Fibroblast of pulmonary artery (primary cell): ENCODE data around the gene LPP.
A peak's percentile ranks its signal among the peaks of the same experiment; 100 is the strongest.

Experiments used
- DNase-seq: peaks from one replicate; pipeline ENCODE4 v3.0.0-alpha.2; 2010; ENCODE audit warnings: low read depth
- H3K4me3 ChIP-seq: replicated peaks from 2 replicates; pipeline ENCODE4 v1.5.1; 2011; ENCODE audit warnings: low read depth, mild to moderate bottlenecking, control low read depth, low read length, moderate library complexity
- TF ChIP-seq, protein P1 (sequence below): IDR thresholded peaks from 2 replicates; pipeline ENCODE4 v1.5.1; 2011; ENCODE audit warnings: mild to moderate bottlenecking, control low read depth, low read length, inconsistent platforms; ENCODE audit errors: missing control alignments

Gene LPP

DNA sequence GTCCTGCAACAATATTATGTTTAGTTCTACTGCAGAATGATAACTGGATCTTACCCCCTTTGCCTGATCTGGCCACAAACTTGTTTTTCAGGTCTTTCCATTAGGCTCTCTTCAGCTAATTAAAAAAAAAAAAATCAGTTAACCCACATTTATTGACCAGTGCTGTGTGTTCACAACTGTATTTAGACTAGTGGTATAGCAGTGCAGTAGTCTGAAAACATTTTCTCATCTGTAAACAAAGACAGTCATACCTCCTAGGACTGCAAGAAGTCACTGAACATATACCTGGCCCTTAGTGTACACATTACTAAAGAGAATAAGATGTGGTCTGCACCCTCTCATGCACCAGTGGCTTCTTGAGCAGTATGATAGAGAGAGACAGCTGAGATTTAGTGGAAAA, 22.5 kb downstream of the LPP start:
- TF ChIP-seq, protein P1, sequence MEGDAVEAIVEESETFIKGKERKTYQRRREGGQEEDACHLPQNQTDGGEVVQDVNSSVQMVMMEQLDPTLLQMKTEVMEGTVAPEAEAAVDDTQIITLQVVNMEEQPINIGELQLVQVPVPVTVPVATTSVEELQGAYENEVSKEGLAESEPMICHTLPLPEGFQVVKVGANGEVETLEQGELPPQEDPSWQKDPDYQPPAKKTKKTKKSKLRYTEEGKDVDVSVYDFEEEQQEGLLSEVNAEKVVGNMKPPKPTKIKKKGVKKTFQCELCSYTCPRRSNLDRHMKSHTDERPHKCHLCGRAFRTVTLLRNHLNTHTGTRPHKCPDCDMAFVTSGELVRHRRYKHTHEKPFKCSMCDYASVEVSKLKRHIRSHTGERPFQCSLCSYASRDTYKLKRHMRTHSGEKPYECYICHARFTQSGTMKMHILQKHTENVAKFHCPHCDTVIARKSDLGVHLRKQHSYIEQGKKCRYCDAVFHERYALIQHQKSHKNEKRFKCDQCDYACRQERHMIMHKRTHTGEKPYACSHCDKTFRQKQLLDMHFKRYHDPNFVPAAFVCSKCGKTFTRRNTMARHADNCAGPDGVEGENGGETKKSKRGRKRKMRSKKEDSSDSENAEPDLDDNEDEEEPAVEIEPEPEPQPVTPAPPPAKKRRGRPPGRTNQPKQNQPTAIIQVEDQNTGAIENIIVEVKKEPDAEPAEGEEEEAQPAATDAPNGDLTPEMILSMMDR = no peak
- no peak overlapping the region for H3K4me3 ChIP-seq
- DNase-seq = no peak

DNA sequence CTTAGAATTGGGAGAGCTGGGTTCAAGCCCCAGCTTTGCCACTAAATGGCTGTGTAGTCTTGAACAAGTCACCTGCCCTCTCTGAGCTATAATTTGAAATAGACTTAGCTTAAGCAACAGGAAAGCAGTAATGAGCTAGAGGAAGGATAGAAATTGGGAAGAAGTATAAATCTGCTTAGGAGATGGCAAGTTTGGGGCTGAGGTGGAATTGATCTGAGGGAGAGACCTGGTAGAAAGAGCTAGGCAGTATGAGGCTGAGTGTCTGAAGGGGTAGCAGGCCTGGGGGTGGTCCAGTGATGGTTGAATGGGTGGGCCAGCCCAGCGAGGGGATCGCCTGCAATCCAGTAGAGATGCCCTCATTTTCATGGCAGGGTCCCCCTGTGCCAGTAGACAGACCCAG, 22.9 kb downstream of the LPP start:
- no peak overlapping the region for H3K4me3 ChIP-seq
- TF ChIP-seq, protein P1 = no peak
- DNase-seq = no peak

DNA sequence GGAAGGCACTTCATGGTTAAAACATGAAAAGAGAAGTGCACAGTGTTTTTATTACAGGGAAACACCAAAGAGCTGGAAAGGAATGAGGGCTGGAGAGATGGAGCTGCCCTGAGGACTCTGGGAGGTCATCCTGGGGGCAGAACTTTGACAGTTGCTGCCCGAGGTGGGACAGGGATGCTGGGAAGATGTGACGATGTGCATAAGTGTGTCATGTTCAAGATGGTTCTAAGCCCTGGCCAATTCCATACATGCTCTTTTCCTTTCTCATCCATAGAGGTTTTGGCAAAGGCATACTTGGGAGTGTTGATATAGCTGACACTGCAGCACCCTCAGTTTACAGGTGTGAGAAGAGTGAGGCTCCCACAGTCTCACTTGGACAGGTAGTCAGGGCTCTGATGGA, 23.8 kb downstream of the LPP start:
- DNase-seq = no peak
- no peak overlapping the region for H3K4me3 ChIP-seq
- TF ChIP-seq, protein P1 = no peak

DNA sequence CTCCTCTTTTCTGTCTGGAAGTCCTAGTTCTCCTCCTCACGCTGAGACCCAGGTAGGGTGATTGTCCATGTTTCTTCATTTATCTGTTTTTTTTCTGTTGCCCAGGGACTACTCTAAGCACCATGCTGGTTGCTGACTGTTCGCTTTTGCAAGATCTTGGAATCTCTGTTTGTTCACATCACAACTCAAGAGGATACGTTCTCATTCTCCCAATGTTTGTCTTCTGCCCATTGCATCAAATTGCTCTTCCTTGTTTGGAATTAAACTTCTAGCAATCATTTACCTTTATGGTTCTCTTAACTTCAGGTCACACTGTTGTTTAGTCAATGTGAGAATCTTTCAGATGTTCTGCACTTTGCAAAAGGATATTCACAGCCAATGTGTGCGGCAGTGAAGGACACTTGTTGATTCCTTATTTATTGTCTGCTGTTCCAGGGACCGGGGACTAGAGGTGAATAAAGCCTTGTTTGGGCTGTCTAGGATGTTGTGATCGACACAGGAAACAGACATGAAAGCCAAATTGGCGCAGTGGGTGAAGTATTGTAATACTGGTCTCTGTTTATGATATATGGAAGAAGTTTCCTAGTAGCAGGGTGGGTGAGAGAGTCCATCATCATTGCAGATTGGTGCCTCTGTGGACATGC, 24.5 kb downstream of the LPP start:
- no peak for DNase-seq
- TF ChIP-seq, protein P1 = no peak

DNA sequence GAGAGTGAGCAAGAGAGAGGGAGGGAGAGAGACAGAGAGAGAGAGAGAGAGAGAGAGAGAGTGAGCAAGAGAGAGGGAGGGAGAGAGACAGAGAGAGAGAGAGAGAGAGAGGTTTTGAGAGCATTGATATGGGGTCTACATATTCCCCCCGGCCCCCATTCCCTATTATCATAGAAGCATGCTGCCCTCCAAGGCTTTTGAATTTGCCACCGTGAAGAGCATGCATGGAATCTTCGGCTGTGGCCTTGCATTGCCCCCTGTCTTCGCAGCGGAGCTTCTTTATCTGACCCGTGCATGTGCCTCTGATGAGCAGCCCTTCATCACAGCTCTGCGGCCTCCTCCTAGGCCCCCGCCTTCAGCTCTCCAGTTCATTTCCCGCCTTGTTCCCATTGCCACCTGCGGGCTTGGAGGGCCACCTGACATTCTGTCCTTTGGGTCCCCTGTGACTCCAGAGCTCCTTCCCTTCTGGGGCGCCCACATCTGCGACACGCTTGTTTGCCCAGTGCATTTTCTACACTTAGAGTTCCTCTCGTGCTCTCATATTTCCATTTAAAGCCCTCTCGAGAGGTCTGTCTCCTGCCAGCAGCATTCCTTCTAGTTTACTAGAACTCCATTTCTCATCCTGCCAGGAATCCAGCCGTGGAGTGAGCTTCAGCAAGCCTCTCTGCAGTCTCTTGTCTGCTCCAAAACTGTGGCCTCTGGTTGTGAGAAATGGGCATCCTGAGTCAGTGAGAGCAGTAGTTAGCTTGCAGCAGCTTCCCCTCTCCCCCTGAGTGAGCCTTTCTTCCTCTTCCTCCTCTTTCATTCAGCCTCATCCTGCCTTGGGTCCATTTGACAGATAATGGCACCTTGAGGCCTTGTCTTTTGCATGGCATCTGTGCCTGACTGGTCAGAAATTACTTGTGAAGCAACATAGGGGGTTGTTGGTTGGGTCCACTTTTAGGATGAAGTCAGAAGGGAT, 25.3 kb downstream of the LPP start:
- peak; percentile 23 for DNase-seq
- TF ChIP-seq, protein P1 = no peak
- H3K4me3 ChIP-seq = no peak overlapping the region

More for the DNA sequence above, 24.5 kb downstream of the LPP start:
- no peak overlapping the region for H3K4me3 ChIP-seq

DNA sequence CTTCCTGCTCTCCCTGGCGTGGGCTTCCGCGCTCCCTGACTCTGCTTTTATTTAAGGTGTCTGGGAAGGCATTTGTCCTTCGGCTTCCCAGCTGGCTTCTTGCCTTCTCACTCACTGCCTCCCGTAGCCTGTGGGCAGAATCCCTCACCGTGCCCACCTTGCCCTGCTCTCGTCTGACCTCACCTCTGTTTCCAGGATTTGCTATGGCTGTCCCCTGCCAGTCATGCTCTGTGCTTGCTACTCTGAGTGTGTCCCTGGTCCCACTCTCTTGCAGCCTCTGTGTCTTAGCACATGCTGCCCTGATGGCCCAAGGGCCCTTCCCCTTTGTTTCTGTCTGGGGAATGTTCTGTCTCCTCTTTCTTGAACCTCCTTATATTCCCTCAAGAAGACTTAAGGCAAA, 26.2 kb downstream of the LPP start:
- TF ChIP-seq, protein P1 = no peak
- DNase-seq = no peak
- no peak overlapping the region for H3K4me3 ChIP-seq
